Measurements from ENCODE around the gene COL4A2. TPM values are rescaled to one million over a fixed set of nuclear protein-coding genes. Genes with fewer than 3 reads are reported as not detected.

Gene COL4A2
- total and polyA plus RNA-seq, 2 donors (not counting 1 experiment from before 2014, with no cell fraction given) = 0.17 TPM; not detected in 1

GRCh38 chr13:110283736-110284517 is 23.2 kb upstream of the COL4A2 start:
- CTCF ChIA-PET = no interaction called here
- no peak overlapping the region for H3K27ac Mint-ChIP-seq
- intact Hi-C loops (cut with micrococcal nuclease) = no loop called here

More at GRCh38 chr13:110283736-110284517, 23.2 kb upstream of the COL4A2 start:
- Mint-ChIP-seq H3K9me3 (ENCODE audit: insufficient read depth) (no peaks in the 10 kb centered on the region), H3K4me3 (no peak overlapping the region), H3K4me1 (no peaks in the 10 kb centered on the region), H3K27me3 (peaks cover 3% of the 10 kb centered on the region)
- Histone ChIP-seq H3K4me3 (ENCODE audit: control extremely low read depth in 1 of 5, extremely low read depth in 1 of 5, insufficient read depth in 1 of 5, low read depth in 2 of 5, low read length in 4 of 5) (no peak overlapping the region), H3K4me1 (ENCODE audit: control insufficient read depth in 2 of 2, insufficient read depth in 2 of 2, low read length in 2 of 2) (no peaks in the 10 kb centered on the region), H3K4me2 (replicated peaks; ENCODE audit: low read depth, low read length, poor library complexity, severe bottlenecking) (no peak overlapping the region), H3K9me3 (ENCODE audit: control extremely low read depth in 1 of 3, control insufficient read depth in 2 of 3, insufficient read depth in 1 of 3, low read length in 2 of 3) (no peaks in the 10 kb centered on the region), H3K79me2 (ENCODE audit: control insufficient read depth, insufficient read depth, low read length) (no peaks in the 10 kb centered on the region), H3K36me3 (replicated peaks in 1 of 2; ENCODE audit: control extremely low read depth in 1 of 2, control insufficient read depth in 1 of 2, extremely low read depth in 1 of 2, insufficient read depth in 2 of 2, low read length in 1 of 2) (no peaks in the 10 kb centered on the region), H3K9ac (ENCODE audit: low read length) (no peak overlapping the region), H4K20me1 (ENCODE audit: control insufficient read depth, insufficient read depth, low read length, poor library complexity, severe bottlenecking) (no peaks in the 10 kb centered on the region), H3K27ac (ENCODE audit: low read length in 2 of 2) (no peak overlapping the region), H2AFZ (ENCODE audit: insufficient read depth, low read depth, low read length, poor library complexity, severe bottlenecking) (no peak overlapping the region), H3K27me3 (replicated peaks in 1 of 4; ENCODE audit: control extremely low read depth in 1 of 4, control insufficient read depth in 3 of 4, insufficient read depth in 4 of 4, low read length in 3 of 4) (peaks cover 0 to 2% (median 0%) of the 10 kb centered on the region in 4 experiments)
- POLR2A ChIA-PET = no interaction called here
- 86% methylated on average over 5 of the region's 7 CpGs for WGBS (ENCODE audit: insufficient coverage)
- ATAC-seq (ENCODE audit: low read depth) = no peak
- TF ChIP-seq EZH2 (IDR thresholded peaks at IDR 0.05; ENCODE audit: borderline replicate concordance, insufficient read depth, low read depth, low read length, poor library complexity, severe bottlenecking) = no peak
- TF ChIP-seq CTCF (IDR thresholded peaks at IDR 0.05) = no peak
- DNase-seq = no peak

Data from B cell (primary cell).